COLO829 (cell line): ENCODE measurements around the gene MRGPRF.

Experiments used
- DNase-seq: peaks from one replicate; pipeline ENCODE4 v3.0.0; 2012; ENCODE audit warnings: low spot score

The MRGPRF gene

GRCh38 chr11:69050592-69051380 is 37.7 kb upstream of the MRGPRF start:
- DNase-seq: no peak

DNA sequence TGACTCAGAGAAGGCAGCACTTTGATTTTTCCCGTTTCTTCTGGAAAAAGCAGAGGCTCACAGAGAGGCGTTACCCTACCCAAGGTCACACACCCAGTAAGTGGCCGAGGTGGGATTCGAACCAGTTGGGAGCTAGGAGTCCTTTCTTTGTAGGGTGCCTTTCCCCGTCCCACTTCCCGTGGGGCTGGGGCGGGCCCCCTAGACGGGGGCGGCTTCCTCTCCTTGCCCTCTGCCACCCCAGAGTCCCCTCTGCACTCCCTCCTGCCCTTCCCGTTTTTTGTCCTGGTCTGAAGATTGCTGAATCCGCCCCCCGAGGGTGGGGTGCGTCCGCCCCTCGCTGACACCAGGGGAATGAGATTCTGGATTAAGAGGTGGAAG is 36.4 kb upstream of the MRGPRF start:
- no peak for DNase-seq

DNA sequence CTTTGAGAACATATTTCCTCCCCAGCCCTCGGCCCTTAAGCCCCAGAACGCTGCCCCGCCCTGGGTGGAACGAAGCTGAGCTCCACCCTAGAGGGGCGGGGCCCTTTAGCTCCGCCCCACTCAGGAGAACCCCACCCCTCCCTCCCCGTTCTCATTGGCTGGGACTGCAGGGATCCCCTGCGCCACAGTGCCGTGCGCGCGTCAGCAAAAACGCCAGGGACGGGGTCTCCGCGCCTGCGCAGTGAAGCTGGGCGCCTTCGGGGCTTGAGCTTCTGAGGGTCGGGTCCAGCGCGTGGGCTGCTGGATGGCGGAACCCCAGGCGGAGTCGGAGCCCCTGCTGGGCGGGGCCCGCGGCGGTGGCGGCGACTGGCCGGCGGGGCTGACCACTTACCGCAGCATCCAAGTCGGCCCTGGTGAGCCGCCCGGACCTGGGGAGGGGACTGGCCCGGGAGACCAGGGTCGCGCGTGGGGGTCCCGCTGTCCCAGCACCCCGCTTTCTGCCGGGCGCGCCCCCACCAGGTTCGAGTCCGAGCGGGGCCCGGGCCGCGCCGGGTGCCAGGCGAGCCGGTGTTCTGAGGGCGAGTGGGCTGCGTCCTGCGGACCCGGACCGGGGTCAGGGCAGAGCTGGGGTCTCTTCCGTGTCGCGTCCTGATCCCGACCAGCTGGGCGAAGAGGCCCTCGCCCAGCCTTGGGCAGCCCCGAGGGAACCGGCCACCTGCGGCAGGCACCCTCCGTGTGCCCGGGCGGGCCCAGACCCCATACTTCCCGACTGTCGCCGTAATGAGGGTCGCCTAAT is 35.8 kb upstream of the MRGPRF start, which contains the start of gene TPCN2:
TPCN2 (plus strand) TSS at position 239 of the 796 bp plus-strand sequence; CDS start at position 305, 66 bp downstream.
- DNase-seq: peak; percentile 97

- DNase-seq: peak; percentile 45
Observed at GRCh38 chr11:69048031-69048693, 35.1 kb upstream of the MRGPRF start.

DNA sequence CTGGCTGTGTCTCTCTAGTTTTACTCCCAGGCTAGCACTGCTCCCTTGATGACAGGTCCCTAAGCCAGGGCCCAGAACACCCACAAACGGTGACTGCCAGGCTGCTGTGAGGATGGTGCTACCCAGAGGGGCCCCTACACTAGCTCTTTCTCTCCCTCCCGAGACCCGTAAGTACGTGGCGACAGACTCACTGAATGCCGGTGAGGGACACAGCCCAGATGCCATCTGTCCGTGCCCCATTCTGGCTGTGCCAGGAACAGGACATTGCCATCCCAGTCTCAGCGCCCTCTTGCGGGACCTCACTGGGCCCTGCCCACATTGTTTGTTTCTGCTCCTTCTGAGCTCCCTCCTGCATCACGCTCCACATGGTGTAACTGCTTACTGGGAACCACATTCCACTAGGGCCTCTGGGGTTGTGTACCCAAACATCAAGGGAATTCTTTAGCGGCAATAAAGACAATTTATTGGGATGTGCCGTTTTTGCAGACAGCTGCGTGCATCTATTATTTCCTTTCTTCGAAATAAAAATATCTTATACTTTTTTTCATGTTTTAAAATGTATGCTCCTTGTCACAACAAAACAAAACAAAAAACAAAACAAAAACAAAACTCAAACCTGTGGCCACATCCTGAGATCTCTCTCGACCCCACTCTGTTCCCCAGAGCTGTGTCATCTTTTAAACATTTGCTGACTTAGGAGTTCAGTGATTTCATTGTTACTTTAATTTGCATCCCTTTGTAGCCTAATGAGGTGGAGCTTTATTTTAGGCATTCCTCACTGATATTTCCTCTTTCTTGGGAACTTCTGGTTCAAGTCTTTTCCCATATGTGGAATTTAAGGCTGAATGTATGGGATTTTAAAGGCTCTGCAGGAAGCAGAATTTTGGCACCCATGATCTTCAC is 31.3 kb upstream of the MRGPRF start:
- no peak for DNase-seq

DNA sequence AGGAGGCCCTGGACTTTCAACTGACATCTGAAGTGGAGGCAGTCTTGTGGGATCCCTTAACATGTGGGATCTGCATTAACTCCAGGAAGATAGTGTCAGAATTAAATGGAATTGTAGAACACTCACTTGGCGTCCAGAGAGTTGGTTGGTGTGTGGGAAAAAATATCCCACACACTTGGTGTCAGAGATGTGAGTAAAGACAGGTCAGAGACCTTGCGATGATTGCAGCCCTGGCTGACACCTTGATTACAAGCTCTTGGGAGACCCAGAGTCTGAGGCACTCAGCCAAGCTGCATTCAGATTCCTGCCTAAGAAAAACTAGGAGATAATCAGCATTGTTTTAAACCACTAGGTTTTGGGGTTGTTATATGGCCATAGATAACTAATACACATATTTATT is 28.5 kb upstream of the MRGPRF start:
- no peak for DNase-seq

GRCh38 chr11:69040581-69041260 is 27.7 kb upstream of the MRGPRF start:
- peak; percentile 22 for DNase-seq

GRCh38 chr11:69040051-69040450 is 27.0 kb upstream of the MRGPRF start:
- DNase-seq: no peak

GRCh38 chr11:69039501-69039900 is 26.5 kb upstream of the MRGPRF start:
- DNase-seq: no peak

GRCh38 chr11:69037544-69037943 is 24.5 kb upstream of the MRGPRF start:
- no peak for DNase-seq

GRCh38 chr11:69037074-69037473 is 24.0 kb upstream of the MRGPRF start:
- DNase-seq: no peak

GRCh38 chr11:69035946-69036340 is 22.9 kb upstream of the MRGPRF start:
- no peak for DNase-seq

DNA sequence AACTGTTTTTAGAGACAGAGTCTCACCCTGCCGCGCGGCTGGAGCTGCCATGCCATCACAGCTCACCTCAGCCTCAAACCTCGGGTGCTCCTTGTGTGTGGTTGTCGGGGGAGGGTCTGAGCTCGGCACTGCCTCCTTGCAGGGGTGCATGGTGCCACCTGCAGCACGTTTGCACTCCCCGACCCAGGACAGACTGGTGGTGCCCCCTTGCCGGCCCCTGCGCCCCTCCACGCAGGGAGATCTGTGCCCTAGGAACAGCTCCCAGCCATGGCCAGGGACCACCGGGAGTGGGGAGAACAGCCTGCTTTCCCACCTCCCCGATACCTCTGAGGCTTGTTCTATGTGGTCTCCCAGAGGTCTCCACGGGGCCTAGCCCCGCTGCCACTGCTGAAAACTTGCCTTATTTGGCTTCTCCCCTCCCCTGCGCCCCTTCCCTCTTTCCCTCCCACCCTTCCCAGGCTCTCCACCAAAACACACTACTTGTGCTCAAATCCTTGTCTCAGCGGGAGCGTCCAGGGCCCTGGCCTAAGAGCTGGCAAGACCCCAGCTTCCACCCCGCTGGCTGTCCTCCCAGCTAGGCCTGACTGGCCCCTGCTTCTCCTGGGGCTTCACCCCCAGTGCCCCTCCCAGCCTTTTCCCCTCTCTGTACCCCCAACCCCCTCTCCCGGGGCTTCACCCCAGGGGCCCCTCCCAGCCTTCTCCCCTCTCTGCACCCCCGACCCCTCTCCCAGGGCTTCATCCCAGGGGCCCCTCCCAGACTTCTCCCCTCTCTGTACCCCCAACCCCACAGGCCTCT is 22.3 kb upstream of the MRGPRF start:
- DNase-seq: no peak

- no peak for DNase-seq
Observed at GRCh38 chr11:69034123-69034867, 21.2 kb upstream of the MRGPRF start.

GRCh38 chr11:69033431-69033830 is 20.4 kb upstream of the MRGPRF start:
- DNase-seq: no peak

GRCh38 chr11:69032833-69033232 is 19.8 kb upstream of the MRGPRF start:
- no peak for DNase-seq

- DNase-seq: no peak
Observed at GRCh38 chr11:69030301-69030700, 17.3 kb upstream of the MRGPRF start.

- DNase-seq: no peak
Observed at GRCh38 chr11:69027704-69028372, 14.8 kb upstream of the MRGPRF start.

DNA sequence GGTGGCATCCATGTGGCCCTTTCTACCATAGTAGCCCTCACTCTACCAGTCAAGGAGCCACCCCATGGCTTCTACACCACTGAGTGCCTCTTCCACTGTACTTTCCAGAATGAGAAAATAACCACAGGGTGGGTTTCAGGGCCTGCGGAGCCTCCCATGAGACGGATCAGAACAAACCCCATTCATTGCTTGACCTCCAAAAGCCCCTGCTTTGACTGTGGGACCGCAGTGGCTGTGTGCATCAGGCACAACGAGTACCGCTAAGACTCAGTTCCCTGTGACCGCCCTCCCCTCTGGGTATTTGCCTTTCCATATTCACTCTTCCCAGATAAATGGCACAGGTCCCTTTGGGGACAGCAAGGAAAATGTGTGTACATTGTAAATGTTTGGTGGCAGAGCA is 11.5 kb upstream of the MRGPRF start:
- DNase-seq: no peak
